GM12874 (cell line): Measurements from ENCODE around the gene SDF2L1.

Experiments
- CTCF ChIP-seq: IDR thresholded peaks from 2 replicates; pipeline ENCODE4 v1.5.1; 2011; ENCODE audit warnings: low read depth, mild to moderate bottlenecking, control low read depth, low read length, moderate library complexity; ENCODE audit not compliant: insufficient read depth

SDF2L1 gene

GRCh38 chr22:21657360-21658032 lies 15.4 kb downstream of the SDF2L1 start:
- TF ChIP-seq CTCF, result peak; percentile 48

GRCh38 chr22:21659864-21660525 lies 17.9 kb downstream of the SDF2L1 start:
- no peak for TF ChIP-seq CTCF

DNA sequence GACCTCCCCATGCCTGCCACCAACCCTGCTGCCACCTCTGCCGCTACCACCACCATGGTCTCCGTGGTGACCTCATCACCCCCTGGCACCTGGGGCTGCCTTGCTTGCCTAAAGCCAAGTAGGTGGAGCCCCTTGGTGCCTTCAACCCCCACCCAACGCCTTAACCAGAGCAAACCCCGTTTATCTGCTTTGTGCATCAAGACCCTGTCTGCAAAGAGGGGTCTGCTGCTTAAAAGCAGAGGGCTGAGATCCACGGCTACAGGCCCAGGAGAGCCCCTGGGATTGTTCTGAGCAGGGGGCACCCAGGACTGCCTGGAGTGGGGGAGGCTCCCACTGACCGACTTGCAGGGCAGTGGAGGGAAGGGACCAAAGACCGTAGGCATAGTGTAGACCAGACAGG lies 18.8 kb downstream of the SDF2L1 start:
- no peak for TF ChIP-seq CTCF

GRCh38 chr22:21661991-21662390 lies 19.9 kb downstream of the SDF2L1 start:
- TF ChIP-seq CTCF, result no peak

DNA sequence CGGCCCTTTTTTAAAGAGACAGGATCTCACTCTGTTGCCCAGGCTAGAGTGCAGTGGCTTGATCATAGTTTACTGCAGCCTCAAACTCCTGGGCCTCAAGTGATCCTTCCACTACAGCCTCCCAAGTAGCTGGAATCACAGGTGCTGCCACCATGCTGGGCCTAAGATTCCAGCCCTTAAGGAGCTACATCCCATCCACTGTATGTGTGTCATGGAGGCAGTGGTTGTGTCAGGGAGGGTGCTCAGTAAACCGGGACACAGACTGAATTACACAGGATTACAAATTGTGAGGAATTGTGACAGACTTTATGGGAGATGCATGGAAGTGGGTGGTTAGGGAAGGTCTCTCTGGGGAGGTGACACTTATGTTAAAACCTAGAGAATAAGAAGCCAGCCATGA lies 21.6 kb downstream of the SDF2L1 start:
- TF ChIP-seq CTCF, result no peak

GRCh38 chr22:21665047-21665851 lies 23.1 kb downstream of the SDF2L1 start:
- TF ChIP-seq CTCF, result no peak

GRCh38 chr22:21666786-21667185 lies 24.7 kb downstream of the SDF2L1 start:
- TF ChIP-seq CTCF, result no peak
